ENCODE measurements around the gene OPRM1.

DNA sequence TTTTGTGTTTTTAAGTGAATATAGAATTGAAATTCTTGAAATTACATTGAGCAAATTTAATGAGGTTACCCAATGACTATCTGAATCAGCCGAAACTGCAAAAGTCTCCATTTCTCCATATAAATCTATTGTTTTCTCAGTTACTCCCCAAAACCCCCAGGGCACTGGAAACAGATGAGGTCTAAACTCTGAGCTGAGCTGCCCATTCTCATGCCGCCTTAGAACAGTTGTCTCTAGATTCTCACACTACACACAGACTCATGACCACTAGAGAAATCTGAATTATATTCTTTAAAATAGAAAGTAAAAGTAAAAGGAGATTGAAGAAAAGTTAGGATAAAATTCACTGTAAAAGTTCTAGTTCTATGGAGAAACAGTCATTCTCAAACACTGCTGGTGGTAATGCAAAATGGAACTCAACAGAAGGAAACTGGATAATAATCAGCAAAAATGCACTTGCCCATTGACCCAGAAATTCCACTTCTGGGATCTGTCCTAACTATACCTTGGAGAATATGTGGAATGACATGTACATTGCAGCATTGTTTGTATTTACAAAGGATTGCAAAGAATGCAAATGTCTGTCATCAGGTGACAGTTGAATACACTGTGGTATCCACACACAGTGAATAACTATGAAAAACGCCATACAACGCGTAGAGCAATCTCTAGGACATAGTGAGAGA, 192.0 kb downstream of the OPRM1 start:
- TF ChIP-seq, protein P1, sequence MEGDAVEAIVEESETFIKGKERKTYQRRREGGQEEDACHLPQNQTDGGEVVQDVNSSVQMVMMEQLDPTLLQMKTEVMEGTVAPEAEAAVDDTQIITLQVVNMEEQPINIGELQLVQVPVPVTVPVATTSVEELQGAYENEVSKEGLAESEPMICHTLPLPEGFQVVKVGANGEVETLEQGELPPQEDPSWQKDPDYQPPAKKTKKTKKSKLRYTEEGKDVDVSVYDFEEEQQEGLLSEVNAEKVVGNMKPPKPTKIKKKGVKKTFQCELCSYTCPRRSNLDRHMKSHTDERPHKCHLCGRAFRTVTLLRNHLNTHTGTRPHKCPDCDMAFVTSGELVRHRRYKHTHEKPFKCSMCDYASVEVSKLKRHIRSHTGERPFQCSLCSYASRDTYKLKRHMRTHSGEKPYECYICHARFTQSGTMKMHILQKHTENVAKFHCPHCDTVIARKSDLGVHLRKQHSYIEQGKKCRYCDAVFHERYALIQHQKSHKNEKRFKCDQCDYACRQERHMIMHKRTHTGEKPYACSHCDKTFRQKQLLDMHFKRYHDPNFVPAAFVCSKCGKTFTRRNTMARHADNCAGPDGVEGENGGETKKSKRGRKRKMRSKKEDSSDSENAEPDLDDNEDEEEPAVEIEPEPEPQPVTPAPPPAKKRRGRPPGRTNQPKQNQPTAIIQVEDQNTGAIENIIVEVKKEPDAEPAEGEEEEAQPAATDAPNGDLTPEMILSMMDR (IDR thresholded peaks at IDR 0.05): no peak
- no peak for TF ChIP-seq POLR2AphosphoS5 (IDR thresholded peaks at IDR 0.05; ENCODE audit: low read depth, low read length)
